Measurements from ENCODE around the gene PRR23E.
A peak's percentile ranks its signal among the peaks of the same experiment; 100 is the strongest.

The PRR23E gene, protein sequence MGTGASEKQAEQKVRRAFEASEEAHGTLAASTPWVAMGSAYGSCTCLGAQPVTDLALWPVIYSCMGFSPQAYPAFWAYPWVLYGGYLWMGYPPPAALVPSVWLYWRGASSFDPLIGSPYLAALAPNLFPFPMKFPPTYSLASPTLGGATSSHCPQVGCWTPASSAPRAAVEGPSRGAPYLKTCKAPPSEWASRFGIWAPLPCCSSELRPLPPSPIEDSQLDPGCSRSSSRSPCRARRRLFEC

GRCh38 chr3:127192576-127193232 lies at the start of gene PRR23E:
Gene PRR23E, plus strand, starts transcription at chr3:127193131. Its CDS starts 3,555 bp downstream, at chr3:127196686.
- no peak for DNase-seq

GRCh38 chr3:127143172-127143571 lies 49.8 kb upstream of the PRR23E start:
- no peak for DNase-seq

DNA sequence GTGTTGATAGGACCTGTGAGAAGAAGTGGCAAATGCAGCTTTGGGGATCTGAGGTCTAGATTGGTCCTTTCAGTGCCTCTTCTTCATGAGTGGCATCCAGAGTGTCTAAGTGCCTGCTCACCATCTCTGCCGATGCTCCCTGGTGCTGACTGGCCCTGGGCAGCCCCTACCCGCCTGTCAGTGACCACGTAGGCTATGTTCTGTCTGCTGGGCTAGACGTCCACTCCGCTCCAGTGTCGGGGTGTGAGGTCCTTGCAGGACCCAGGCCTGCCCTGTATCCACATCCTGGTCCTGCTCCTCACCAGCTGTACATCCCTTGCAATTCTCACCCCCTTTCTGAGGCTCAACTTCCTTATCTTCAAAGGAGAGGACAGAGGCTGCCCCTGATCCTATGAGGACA lies 48.3 kb upstream of the PRR23E start:
- DNase-seq: no peak

DNA sequence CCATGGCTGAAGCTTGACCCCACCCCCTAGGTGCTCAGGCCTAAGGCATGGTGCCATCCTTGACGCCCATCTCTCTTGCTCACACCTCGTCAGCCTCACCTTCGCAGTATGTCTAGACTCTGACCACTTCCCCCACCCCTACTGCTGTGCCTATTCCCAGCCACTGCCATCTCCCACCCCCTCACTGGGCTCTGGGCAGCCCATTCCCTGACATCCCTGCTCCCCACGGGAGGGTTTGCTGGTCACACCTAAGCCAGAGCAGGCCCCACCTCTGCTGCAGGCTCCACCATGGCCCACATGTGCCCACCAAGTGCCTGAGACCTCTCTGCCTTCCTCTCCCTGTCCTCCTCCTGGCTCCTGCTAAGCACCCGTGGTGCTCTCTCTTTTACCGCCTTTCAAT lies 47.7 kb upstream of the PRR23E start:
- DNase-seq: no peak

DNA sequence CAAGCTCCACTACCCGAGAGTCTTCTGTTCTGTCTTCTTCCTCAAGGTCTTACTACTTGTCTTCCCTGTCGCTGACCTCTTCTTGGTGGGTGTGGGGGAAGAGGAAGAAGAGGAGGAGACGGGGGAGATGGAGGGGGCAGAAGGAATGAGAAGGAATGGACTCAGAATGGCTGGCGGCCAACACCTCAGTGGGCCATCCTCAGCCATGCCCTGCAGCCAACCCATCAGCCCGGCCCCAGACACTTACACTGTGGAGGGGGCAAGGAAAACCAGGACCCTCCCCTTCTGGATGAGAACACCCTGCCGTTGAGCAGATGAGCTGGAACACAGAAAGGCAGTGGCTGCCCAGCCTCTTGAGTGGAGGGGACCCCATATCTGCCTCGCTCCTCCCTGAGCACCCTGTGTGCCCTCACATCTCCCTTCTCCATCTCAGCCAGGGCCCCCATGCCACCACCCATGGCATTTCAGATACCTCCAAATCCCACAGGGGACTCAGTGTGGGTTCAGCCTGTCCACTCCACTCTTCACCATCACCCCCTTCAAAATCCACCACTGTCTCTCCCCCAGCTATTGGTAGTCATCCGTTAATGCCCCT lies 45.5 kb upstream of the PRR23E start:
- DNase-seq: no peak

DNA sequence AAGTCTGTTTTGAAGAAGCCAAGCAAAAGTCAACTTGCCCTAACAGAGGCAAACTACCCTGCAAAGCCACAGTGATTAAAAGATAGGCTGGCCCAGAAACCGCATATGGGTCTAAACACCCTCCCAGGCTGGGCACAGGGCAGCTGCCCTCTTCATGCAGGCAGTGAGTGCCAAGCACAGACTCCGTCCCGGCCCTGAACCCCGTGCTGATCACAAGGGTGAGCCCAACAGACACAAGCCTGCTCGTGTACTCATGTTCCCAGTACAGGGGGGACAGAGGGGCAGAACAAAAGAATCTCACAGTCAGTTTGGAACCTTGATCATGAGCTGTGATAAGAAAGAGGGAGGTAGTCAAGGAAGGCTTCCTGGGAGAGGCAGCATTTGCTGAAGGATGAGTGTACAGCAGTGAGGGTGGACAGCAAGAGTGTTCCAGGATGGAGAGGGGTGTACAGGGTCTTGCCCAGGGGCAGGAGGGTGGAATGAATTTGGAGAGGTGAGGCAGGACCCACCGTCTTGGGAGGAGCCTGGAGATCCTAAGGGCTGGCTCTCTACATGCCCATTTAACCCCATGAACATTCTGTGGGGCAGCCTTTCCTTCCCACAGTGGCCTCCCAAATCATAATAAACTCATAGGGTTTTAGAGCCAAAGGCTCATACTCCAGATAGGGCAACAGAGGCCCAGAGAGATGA lies 43.2 kb upstream of the PRR23E start:
- no peak for DNase-seq

DNA sequence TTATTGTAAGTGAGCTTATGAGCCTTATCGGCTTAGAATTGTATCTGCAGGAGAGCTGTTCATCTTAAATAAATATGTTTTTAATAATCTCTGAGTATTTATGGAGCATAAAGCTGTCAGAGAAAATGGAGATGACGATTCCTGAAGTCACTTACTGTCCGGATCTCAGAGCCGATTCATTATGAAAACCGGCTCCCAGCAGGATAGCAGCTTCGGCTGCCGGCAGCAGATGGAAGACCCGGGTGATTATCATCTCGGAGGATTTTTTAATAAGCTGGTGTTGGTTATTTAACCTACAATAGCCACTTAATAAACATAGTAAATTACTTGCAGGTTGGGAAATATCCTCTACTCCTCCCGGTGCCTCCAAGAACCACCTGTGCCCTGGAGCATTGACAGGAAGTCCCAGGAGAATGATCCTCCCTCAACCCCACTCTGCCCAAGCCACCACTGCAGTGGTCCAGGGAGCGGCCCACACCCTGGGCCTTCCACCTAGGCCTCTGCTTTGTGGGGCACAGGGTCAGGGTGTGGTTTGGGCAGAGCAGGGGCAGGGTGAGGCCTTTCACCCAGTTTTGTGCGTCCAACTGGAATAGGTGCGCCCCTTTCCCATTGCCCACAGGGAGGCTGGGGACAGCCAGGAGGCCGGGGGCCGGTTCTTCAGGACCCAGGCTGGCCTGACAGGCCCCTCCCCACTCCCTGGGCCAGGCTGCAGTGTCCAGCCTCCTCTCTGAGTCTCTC lies 42.2 kb upstream of the PRR23E start:
- DNase-seq: no peak

GRCh38 chr3:127151251-127151564 lies 41.7 kb upstream of the PRR23E start:
- DNase-seq: no peak

- peak; percentile 29 for DNase-seq
Observed at GRCh38 chr3:127151992-127152650, 40.8 kb upstream of the PRR23E start.

DNA sequence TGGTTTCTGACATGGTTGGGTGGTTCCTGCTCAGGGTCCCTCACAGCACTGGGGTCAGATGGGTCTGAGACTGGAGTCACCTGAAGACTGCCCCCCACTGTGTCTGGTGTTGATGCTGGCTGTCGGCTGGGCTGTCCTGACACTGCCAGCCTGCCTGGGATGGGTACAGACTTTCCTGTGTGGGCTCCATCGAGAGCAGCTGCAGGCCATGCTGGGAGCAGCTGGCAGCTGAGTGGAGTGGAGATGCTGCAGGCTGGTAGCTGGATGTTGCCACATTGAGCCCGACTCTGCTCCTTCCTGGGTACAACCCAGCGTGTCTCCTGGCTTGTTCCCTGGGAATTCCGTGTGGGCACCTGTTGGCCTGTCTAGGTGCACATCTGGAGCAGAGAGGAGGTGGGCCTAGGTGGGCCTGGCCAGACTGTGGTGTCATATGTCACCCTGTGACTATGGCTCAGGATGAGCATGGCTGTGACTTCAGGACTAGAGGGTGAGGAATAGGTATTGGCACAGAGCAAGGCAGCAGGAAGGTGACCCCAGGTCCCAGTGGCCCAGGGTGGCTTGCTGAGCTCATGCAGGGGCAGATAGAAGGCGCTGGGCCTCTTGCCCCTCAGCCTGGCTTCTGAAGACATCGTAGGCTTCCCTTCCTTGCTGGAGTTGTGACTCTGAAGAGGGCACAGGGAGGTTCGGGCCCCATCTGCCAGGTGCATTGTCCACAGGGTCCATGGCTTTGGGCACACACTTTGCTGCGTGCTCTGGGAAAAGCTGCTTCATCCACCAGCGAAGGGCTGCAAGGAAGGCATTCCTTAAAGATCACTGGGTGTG lies 40.0 kb upstream of the PRR23E start:
- no peak for DNase-seq

DNA sequence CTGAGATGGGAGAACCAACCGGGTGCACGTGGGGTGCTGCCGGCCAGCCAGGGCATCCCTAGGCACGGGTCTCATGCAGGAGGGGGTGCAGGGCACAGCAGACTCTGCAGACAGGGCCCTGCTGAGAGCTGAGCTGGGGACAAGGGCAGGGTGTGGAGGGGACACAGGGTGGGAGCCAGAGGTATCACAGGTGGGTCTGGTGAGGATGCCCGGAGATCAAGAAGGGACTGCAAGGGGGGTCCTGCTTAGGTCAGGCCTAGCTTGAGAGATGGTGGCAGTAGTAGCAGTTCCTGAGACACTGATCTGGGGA lies 39.5 kb upstream of the PRR23E start:
- DNase-seq: no peak

DNA sequence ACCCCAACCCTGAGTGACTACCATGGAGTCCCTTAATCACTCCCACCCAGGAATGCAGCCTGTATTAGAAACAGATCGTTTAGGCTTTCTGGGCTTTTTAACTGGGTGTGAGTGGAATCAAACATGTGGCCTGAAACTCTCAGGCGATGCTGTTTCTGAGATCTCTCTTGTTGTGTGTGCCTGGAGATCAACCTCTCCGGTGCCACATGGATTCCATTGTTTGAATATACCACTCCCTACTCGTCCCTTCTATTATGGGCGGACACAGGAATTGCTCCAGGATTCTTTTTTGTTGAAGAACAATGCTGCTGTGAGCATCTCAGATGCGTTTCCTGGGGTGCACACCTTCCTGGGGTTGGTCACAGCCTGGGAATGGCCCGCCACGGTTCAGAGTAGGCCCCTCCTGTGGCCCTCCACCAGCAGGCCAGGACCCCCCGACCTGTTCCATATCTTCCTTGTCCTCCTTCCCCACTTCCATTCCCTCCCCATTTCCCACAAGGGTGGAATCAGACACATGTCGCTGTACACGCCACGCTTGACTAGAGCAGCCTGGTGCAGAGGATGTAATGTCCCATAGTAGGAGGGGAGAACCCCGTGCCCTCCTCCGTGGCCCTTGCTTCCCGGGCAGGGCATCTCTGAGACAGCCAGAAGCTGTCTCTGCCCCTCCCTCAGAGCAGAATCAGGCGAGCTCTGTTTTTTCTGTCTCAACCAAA lies 36.4 kb upstream of the PRR23E start:
- no peak for DNase-seq

GRCh38 chr3:127157171-127157828 lies 35.6 kb upstream of the PRR23E start:
- DNase-seq: no peak

DNA sequence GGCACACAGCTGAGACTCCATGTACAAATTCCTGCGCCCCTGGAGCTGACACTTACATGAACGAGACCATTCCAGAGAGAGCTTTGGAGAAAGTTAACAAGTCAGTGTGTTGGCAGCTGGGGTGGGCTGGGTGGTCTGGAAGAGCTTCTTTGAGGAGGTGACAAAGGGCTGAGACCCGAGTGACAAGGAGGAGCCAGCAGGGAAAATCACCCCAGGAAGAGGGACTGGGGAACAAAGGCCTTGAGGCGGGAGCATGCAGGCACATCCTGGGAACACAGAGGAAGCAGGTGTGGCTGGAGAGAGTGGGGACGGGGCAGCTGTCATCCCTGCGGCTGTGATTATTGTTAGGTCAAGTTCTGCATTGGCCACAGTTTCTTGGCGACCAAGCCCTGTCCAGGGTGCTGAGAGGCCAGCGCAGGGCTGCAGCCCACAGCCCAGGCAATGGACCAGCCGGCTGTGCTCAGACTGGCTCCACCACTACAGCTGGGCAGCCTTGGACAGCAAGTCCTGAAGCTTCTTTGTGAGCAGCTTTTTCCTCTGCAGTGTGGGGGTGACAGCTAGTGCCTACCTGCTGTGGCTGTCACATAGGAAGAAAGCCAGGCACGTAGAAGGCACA lies 34.2 kb upstream of the PRR23E start:
- no peak for DNase-seq

- DNase-seq: no peak
Observed at GRCh38 chr3:127159543-127159942, 33.4 kb upstream of the PRR23E start.

GRCh38 chr3:127161236-127161635 lies 31.7 kb upstream of the PRR23E start:
- no peak for DNase-seq

DNA sequence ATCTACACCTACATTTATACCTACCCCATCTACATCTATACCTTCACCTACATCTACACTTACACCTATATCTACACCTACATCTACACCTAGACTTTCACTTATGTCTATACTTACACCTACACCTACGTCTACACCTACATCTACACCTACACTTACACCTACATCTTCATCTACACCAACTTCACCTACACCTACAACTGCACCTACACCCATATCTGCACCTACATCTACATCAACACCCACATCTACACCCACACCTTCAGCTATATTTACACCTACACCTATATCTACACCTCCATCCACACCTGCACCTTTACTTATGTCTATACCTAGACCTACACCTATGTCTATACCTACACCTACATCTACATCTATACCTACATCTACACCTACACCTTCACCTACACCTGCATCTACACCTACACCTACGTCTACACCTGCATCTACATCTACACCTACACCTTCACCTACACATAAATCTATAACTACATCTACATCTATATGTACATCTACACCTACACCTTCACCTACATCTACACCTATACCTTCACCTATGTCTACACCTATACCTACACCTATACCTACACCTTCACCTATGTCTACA lies 30.9 kb upstream of the PRR23E start:
- DNase-seq: no peak

DNA sequence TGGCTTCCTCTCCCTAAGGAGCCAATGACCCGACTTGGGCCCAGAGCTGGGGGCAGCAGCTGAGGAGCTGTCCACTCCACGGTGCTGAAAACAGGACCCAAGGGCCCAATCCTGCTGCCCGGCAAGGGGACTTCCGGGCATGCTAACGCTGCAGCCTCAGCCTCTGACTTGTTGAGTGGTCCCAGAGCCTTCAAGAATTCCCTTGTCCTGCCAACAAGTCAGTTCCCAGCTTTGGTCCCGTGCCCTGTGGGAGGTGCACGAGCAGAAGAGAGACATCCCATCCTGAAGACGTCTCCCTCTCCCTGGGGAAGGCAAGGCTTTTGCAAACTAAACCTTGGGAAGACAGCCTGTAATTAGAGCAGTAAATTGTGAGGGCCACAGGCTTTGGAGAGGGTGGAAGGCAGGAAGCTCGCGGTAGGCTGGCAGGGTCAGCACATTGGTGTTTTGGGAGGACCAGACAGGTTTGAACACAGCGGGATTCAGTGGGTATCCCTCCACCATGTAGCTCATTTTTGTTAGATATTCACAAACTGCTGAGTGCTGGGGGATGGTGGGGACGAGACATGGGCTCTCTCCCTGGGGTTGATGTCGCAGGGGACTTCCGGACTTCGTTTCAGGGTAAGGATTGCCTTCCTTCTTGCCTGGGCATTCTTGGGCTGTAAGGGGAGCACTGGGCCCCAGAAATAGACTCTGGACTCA lies 29.8 kb upstream of the PRR23E start:
- DNase-seq: no peak

- DNase-seq: no peak
Observed at GRCh38 chr3:127164615-127165014, 28.3 kb upstream of the PRR23E start.
